LNCaP clone FGC (cell line): ENCODE measurements around the gene SEMA3C.

Experiments used
- DNase-seq: peaks from one replicate; pipeline ENCODE4 v3.0.0-alpha.2; 2011; ENCODE audit warnings: low read depth
- H3K4me3 ChIP-seq: 2 replicates; pipeline ENCODE4 v1.5.1; 2011; ENCODE audit warnings: mild to moderate bottlenecking, low read depth, low read length, control low read depth
- TF ChIP-seq, protein P1 (sequence below): IDR thresholded peaks from 2 replicates; pipeline ENCODE4 v1.5.1; 2012; ENCODE audit warnings: mild to moderate bottlenecking; ENCODE audit not compliant: control insufficient read depth, insufficient read depth; ENCODE audit errors: extremely low read depth

Gene SEMA3C

DNA sequence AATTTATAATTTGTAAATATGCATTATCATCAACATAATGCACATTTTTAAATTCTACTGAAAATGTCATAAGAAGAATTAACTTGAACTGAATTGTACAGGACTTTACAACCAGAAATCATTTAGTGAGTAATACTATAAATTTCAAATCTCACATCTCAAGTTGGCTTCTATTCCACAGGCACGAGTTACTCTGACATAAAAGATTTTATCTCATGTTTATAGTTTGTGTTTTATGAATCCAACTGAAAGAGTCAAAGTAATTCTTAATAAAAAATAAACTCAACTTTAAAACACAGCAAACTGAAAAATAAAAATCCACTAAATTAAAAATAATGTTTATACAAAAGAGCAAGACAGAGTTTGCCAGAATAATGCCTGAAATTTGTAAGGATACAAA lies 151.2 kb downstream of the SEMA3C start:
- TF ChIP-seq, protein P1, sequence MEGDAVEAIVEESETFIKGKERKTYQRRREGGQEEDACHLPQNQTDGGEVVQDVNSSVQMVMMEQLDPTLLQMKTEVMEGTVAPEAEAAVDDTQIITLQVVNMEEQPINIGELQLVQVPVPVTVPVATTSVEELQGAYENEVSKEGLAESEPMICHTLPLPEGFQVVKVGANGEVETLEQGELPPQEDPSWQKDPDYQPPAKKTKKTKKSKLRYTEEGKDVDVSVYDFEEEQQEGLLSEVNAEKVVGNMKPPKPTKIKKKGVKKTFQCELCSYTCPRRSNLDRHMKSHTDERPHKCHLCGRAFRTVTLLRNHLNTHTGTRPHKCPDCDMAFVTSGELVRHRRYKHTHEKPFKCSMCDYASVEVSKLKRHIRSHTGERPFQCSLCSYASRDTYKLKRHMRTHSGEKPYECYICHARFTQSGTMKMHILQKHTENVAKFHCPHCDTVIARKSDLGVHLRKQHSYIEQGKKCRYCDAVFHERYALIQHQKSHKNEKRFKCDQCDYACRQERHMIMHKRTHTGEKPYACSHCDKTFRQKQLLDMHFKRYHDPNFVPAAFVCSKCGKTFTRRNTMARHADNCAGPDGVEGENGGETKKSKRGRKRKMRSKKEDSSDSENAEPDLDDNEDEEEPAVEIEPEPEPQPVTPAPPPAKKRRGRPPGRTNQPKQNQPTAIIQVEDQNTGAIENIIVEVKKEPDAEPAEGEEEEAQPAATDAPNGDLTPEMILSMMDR = no peak
- no peak overlapping the region for H3K4me3 ChIP-seq
- DNase-seq = peak; percentile 73

DNA sequence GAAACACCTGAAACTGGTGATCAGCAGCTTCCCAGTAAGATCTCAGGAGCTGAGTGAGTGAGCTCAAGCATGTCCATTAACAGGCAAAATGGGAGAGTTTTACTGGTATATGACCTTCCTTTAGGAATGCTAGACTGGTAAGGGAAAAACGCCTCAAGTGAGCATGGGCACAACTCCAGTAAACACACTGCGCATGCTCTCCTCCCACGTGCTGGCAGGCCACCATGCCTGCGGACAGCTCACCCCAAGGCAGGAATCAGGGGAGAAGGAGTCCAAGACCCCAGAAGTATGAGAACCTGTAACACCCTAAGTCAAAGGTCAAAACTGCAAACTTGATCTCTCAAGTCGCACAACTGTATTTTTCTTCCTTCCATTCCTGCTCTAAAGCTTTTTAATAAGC lies 152.1 kb downstream of the SEMA3C start:
- no peak for DNase-seq
- TF ChIP-seq, protein P1 = no peak
- H3K4me3 ChIP-seq = no peak overlapping the region

DNA sequence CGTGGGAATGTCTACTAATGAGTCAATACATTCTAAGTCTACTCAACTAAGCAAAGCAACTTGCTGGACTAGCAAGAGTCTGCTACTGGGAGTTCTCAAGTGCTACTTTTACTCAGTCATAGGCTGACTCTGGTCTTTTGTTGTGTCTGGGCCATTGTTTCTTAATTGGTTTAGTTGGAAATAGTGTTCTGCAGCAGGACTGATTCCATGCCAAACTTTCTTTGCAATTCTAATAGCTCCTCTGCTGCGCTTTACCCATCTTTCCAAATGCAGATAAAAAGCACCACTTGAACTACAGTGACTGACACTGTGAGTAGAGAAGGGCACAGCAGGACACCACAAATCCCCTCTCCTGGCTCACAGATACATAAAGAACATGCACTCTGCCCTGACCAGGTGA lies 154.7 kb downstream of the SEMA3C start:
- no peak overlapping the region for H3K4me3 ChIP-seq
- DNase-seq = no peak
- TF ChIP-seq, protein P1 = no peak

DNA sequence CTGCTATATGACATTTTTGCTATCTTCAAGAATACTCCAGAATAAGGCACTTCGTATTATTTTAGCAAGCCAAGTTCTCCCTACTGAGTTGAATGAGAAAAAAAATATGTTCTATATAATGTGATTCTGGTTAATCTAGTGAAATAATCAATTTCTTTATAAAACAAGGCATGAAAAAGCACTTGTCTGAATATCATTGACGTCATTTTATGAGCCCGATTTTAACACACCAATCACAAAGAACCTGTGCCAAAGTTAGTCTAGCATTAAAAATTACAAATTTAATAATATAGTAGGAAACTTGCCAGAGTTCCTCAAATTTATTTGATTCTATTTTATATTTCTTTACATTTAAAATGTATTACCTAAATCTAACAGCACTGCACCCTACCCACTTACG lies 155.1 kb downstream of the SEMA3C start:
- H3K4me3 ChIP-seq = no peak overlapping the region
- no peak for DNase-seq
- TF ChIP-seq, protein P1 = no peak

DNA sequence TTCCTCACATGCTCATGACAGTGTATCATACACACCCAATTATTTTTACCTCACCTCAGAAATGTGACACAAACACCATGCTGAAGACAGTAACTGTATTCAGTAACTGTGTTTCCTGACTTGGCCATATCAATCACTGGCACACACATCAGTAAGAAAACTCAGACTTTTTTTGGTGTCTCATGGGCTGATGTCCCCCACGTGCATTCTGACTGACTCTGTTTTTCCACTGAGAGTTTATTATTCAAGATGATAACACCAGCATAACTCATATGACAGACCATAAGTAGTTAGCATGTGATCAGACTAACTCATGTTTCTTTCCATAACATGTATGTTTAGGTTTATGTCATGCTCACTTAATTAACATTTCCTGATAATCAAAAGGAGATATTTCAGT lies 155.6 kb downstream of the SEMA3C start:
- no peak overlapping the region for H3K4me3 ChIP-seq

DNA sequence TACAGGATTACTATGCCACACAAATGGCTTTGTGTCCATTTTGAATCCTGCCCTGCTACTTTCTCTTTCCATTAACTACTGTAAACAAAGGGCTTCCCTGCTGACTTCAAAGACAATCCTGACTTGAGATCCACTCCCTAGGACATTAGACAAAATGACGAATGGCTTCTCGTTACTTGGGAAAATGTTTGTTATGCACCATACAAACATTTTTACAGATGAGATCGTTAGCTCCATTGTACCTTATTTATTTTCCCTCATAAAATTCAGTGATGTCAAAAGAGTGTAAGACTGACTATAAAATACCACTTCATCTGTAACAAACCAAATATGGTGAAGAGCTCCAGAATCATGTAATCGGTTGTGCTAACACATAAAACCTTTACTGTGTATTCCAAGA lies 158.6 kb downstream of the SEMA3C start:
- no peak overlapping the region for H3K4me3 ChIP-seq

More for the DNA sequence above, 155.6 kb downstream of the SEMA3C start:
- TF ChIP-seq, protein P1 = no peak
- no peak for DNase-seq

More for the DNA sequence above, 158.6 kb downstream of the SEMA3C start:
- DNase-seq = peak; percentile 88
- TF ChIP-seq, protein P1 = no peak
